GM19023 (cell line): ENCODE results near the gene SETX.

Experiments used
- ATAC-seq: cut with Tn5 transposase; IDR thresholded peaks from one replicate; pipeline ENCODE4 v1.9.1; 2021; ENCODE audit warnings: mild to moderate bottlenecking, moderate library complexity; ENCODE audit not compliant: unreplicated experiment

Gene SETX

DNA sequence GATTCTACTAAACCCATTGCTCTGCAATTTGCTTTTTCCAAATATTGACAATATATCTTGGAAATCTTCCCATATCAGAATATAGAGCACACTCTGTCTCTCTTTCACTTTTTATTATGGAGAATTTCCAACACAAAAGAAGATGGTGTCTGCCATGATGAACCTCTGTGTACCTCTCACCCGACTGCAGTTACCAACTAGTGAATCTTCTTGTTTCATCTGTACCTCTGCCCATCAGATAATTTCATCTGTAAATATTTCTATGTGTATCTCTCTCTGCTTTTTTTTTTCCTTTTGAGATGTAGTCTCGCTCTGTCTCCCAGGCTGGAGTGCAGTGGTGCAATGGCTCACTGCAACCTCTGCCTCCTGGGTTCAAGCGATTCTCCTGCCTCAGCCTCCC lies 130.1 kb downstream of the SETX start:
- no peak for ATAC-seq

DNA sequence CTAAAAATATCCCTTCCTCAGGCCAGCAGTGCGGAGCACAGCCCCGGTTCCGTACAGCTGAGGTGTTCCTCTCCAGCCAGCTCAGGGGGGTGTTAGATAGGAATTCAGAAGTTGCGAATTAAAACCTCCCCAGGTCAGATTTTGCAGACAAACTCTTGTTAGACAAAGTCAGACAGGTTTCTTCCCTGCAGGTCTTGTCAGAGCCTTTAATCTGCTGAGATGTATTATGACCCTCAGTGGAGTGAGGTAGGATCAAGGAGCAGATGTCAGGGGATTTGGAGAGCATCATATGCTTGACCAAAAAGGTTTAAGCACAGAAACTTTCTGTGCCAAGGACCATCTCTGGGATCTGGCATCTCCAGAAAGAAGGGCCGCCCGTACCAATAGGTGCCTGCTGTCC lies 132.8 kb downstream of the SETX start:
- no peak for ATAC-seq

DNA sequence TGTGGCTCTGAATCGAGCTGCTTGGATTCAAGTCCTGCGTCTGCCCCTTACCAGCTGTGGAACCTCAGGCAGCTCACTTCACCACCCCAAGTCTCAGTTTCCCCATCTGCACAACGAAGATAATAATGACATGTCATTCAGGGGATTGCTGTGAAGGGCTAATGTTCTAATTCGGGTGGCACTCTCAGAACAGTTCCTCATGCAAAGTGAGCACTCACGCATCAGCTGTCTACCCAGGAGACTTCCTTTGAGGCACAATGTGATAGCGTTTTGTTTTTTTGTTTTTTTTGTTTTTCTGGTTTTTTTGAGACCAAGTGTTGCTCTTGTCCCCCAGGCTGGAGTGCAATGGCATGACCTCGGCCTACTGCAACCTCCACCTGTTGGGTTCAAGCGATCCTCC lies 136.6 kb downstream of the SETX start:
- ATAC-seq: no peak

DNA sequence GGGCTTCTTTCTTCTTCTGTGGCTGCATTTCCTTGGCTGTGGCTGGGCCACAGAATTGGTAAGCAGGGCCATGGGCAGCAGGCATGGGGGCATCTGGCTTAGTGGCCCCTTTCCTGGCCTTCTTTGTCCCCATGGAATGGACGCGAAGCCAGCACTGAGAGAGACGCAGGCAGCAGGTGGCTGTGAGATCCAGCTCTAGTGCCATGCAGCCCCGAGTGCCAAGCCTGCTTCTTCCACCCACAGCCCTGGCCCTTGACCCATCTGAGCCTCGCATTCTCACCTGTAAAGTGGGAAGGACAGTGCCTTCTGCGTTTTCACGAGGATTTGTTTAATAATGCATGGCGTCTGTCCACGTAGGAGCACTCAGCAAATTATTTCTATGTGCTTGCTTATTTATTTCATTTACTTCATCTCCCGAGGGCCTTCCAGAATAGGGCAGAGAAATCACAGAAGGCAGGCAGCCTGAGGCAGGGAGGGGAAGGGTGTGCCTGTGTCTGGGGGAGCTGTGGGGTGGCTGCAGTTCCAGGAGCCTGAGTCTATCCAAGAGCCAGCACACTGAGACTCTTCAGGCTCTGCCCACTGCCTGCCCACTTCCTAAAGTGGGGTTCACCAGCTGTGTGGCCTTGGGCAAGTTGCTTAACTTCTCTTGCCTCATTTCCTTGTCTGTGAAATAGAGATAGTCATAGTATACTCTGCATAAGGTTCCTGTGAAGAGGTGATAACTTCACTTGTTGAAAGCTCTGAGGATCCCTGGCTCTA lies 137.7 kb downstream of the SETX start:
- no peak for ATAC-seq

DNA sequence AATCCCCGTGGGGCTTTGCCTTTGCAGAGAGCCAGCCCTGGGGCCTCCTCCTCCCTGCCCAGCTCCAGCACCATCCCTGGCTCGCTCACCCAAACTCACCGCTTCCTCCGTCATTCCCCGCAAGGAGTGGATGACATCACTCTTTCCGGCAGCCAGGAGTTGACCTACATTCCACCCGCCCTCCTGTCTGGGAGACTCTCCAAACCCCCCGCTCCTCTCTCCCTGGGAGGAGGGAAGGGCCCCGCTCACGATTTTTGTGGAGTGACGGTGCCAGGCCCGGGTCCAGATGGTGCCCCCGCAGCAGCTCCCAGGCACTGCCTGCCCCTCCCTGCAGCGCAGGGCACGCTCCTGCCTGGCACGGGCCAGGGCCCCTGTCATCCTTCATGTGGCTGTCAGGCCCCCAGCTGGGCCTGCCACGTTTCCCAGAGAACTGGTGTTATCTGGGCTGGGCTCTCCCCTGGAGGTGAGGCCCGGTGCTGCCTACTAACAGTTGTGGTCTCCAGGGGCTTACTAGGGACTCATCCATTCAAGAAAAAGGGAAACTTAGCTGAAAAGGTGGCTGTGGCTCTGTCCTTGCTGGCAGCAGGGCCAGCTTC lies 140.7 kb downstream of the SETX start:
- no peak for ATAC-seq

DNA sequence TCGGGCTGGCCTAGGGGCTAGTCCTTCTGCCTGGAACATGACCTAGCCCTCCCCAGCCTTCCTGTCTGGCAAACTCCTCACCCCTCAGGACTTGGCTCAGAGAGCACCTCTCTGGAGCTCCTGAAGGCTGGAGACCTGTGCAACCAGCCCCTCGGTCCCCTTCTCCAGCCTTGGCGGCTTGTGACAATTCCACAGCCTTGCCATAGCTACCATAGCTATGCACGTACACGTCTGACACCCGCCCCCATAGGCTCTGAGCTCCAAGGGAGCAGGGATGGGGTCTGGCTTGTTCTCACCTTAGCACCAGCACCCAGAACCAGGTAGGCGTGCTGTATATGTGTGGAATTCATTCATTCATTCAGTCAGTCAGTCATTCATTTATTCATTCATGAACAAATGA lies 143.2 kb downstream of the SETX start:
- no peak for ATAC-seq
